Fibroblast of skin of left biceps (primary cell): Measurements from ENCODE around the gene FRMPD4.

Experiments
- DNase-seq, 2 experiments: peaks; one replicate each; pipeline ENCODE4 v3.0.0-alpha.2; 2013; ENCODE audit warnings: low read depth in 2 of 2

Gene FRMPD4

GRCh38 chrX:12657881-12658280, 519.6 kb downstream of the FRMPD4 start:
- DNase-seq: no peak

GRCh38 chrX:12661464-12661863, 523.2 kb downstream of the FRMPD4 start:
- no peak for DNase-seq

GRCh38 chrX:12672367-12673106, 534.3 kb downstream of the FRMPD4 start:
- DNase-seq: peak; percentile 24 to 35

- no peak for DNase-seq
These were observed 535.2 kb downstream of the FRMPD4 start for GRCh38 chrX:12673487-12673886.

- DNase-seq: no peak
These were observed 541.2 kb downstream of the FRMPD4 start for GRCh38 chrX:12679522-12679921.

- no peak for DNase-seq
These were observed 542.8 kb downstream of the FRMPD4 start for GRCh38 chrX:12681047-12681446.

- no peak for DNase-seq
These were observed 547.3 kb downstream of the FRMPD4 start for GRCh38 chrX:12685541-12685940.

- no peak for DNase-seq
These were observed 548.1 kb downstream of the FRMPD4 start for GRCh38 chrX:12686331-12686730.

GRCh38 chrX:12690646-12691045, 552.4 kb downstream of the FRMPD4 start:
- DNase-seq: no peak

GRCh38 chrX:12693754-12694153, 555.5 kb downstream of the FRMPD4 start:
- DNase-seq: no peak

- no peak for DNase-seq
These were observed 562.5 kb downstream of the FRMPD4 start for GRCh38 chrX:12700745-12701144.

- DNase-seq: peak; percentile 3 to 17
These were observed 563.4 kb downstream of the FRMPD4 start for GRCh38 chrX:12701628-12702027.

GRCh38 chrX:12702509-12703091, 564.3 kb downstream of the FRMPD4 start:
- DNase-seq: no peak

- DNase-seq: no peak
These were observed 566.4 kb downstream of the FRMPD4 start for GRCh38 chrX:12704706-12705105.

- DNase-seq: no peak
These were observed 570.8 kb downstream of the FRMPD4 start for GRCh38 chrX:12709047-12709446.

- DNase-seq: no peak
These were observed 573.3 kb downstream of the FRMPD4 start for GRCh38 chrX:12711435-12712040.

- DNase-seq: no peak
These were observed 578.3 kb downstream of the FRMPD4 start for GRCh38 chrX:12716574-12716973.

GRCh38 chrX:12719837-12720236, 581.6 kb downstream of the FRMPD4 start:
- no peak for DNase-seq

- DNase-seq: no peak
These were observed 582.8 kb downstream of the FRMPD4 start for GRCh38 chrX:12721042-12721441.

- no peak for DNase-seq
These were observed 584.0 kb downstream of the FRMPD4 start for GRCh38 chrX:12722314-12722713.

GRCh38 chrX:12741416-12741815, 603.1 kb downstream of the FRMPD4 start:
- no peak for DNase-seq

GRCh38 chrX:12747433-12747832, 609.2 kb downstream of the FRMPD4 start:
- DNase-seq: no peak

- no peak for DNase-seq
These were observed 613.6 kb downstream of the FRMPD4 start for GRCh38 chrX:12751887-12752286.
